HG03354 (cell line): ENCODE results near the gene TMEM151A.
"Not testable (repeated sequence)": the region's sequence is repeated elsewhere in the genome, so short reads cannot be mapped to it uniquely, and the experiment has no call there.

Experiments
- ATAC-seq: cut with Tn5 transposase; IDR thresholded peaks from one replicate; pipeline ENCODE4 v1.9.1; 2021; ENCODE audit warnings: mild to moderate bottlenecking; ENCODE audit not compliant: unreplicated experiment, poor library complexity, severe bottlenecking

Gene TMEM151A

GRCh38 chr11:66291706-66292542 lies at the start of gene TMEM151A:
TSS of gene TMEM151A (plus strand) at chr11:66291894. CDS start at chr11:66292014, 120 bp downstream.
- ATAC-seq, result no peak

- ATAC-seq, result no peak
Measured at GRCh38 chr11:66242095-66242765, 49.5 kb upstream of the TMEM151A start.

GRCh38 chr11:66243782-66244535 lies 47.7 kb upstream of the TMEM151A start:
- no peak for ATAC-seq

- no peak for ATAC-seq
Measured at GRCh38 chr11:66247295-66247694, 44.4 kb upstream of the TMEM151A start.

GRCh38 chr11:66247801-66248200 lies 43.9 kb upstream of the TMEM151A start:
- no peak for ATAC-seq

- no peak for ATAC-seq
Measured at GRCh38 chr11:66248903-66249302, 42.8 kb upstream of the TMEM151A start.

- ATAC-seq, result no peak
Measured at GRCh38 chr11:66251809-66252208, 39.9 kb upstream of the TMEM151A start.

GRCh38 chr11:66253081-66253480 lies 38.6 kb upstream of the TMEM151A start:
- ATAC-seq, result not testable (repeated sequence)

GRCh38 chr11:66258473-66258893 lies 33.2 kb upstream of the TMEM151A start:
- ATAC-seq, result no peak

GRCh38 chr11:66259225-66259624 lies 32.5 kb upstream of the TMEM151A start:
- no peak for ATAC-seq

GRCh38 chr11:66259956-66260355 lies 31.7 kb upstream of the TMEM151A start:
- ATAC-seq, result no peak

GRCh38 chr11:66261578-66261977 lies 30.1 kb upstream of the TMEM151A start:
- no peak for ATAC-seq

GRCh38 chr11:66262191-66262590 lies 29.5 kb upstream of the TMEM151A start:
- ATAC-seq, result no peak

GRCh38 chr11:66262696-66263095 lies 29.0 kb upstream of the TMEM151A start:
- no peak for ATAC-seq

GRCh38 chr11:66263231-66263630 lies 28.5 kb upstream of the TMEM151A start:
- ATAC-seq, result no peak

GRCh38 chr11:66263785-66264184 lies 27.9 kb upstream of the TMEM151A start:
- ATAC-seq, result no peak

GRCh38 chr11:66264383-66264782 lies 27.3 kb upstream of the TMEM151A start:
- ATAC-seq, result no peak

GRCh38 chr11:66264914-66265313 lies 26.8 kb upstream of the TMEM151A start:
- no peak for ATAC-seq

- no peak for ATAC-seq
Measured at GRCh38 chr11:66265531-66266377, 25.9 kb upstream of the TMEM151A start.
